Measurements from ENCODE around the gene DNAH6.

DNAH6 gene

DNA sequence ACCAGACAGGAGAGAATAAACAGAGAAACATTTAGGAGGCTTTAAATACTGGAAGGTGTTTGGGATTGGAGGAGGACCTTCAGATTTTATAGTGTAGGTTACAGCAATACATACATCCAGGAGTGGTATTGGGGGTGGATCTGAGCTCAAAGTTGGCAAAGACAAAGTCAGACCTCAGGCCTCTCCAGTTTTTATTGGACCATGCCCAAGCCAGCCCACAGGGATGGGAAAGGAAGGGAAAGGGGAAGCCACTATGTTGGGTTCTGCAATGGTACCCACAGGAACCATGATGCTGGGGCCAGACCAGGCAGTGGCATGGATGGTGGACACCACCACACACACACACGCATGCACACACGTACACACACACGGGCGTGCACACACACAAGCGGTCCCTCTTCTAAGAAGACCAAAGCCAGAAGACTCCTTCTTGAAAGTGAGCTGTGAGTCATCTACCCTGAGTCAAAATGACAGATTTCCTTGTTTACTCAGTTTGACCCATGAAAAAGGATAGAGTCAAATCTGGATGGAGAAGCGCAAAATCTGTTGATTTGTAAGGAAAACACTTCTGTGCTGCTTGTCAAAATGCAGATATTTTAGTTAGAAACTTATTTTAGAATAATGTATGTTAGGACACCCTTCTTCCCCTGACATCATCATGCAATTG is 276.7 kb downstream of the DNAH6 start:
- TF ChIP-seq GATA2 (IDR thresholded peaks at IDR 0.05; ENCODE audit: low read depth, low read length) (no peak), GATA3 (IDR thresholded peaks at IDR 0.05; ENCODE audit: low read depth, low read length) (no peak)

DNA sequence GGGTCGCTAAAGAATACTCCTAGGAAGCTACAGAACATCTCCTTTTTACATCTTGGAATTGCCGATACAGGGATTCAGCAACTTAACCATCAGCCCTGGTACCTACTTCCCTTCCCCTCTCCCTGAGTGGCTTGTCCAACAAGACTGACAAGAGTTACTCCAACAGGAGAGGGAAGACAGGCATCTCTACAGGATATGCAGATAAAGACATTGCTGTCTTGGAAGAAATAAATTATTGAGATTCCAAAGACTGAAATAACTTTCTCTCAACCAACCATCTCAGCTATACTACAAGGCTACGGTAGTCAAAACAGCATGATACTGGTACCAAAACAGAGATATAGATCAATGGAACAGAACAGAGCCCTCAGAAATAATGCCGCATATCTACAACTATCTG is 277.3 kb downstream of the DNAH6 start:
- no peak for TF ChIP-seq GATA3 (IDR thresholded peaks at IDR 0.05; ENCODE audit: low read depth, low read length)
- no peak for TF ChIP-seq GATA2 (IDR thresholded peaks at IDR 0.05; ENCODE audit: low read depth, low read length)

DNA sequence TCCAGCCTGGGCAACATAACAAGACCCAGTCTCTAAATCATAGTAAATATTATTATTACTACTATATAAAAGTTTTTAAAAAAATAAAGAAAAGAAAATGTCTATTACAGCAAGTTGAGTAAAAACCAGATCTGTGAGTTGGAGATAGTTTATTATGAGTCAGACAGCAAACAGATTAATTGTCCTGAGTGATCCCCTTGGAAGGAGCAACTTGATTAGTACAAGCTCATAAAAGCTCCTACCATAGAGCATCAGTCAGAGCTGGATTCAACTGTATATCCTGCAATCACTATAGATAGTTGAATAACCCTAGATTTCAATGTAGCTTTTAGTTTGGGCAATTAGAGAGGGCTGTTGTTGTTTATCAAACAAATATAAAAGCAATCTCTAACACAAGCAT is 280.5 kb downstream of the DNAH6 start:
- no peak for TF ChIP-seq GATA3 (IDR thresholded peaks at IDR 0.05; ENCODE audit: low read depth, low read length)
- TF ChIP-seq GATA2 (IDR thresholded peaks at IDR 0.05; ENCODE audit: low read depth, low read length) = no peak

DNA sequence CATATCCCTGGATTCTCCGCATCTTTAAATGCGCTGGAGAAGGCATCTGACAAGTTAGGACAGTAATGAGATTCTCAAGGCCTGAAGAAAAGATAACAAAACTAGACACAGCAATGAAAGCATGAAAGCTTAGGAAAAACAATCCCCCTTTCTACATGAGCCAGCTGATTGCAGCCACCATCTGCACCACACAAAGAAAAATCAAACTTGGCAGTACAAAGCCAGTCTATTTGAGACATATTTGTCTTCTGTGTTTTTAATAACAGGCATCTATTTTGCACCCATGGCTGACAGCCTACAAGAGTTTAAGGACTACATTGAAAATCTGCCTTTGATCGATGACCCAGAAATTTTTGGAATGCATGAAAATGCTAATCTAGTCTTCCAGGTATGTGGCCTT is 281.0 kb downstream of the DNAH6 start:
- TF ChIP-seq GATA3 (IDR thresholded peaks at IDR 0.05; ENCODE audit: low read depth, low read length) (no peak), GATA2 (IDR thresholded peaks at IDR 0.05; ENCODE audit: low read depth, low read length) (no peak)

DNA sequence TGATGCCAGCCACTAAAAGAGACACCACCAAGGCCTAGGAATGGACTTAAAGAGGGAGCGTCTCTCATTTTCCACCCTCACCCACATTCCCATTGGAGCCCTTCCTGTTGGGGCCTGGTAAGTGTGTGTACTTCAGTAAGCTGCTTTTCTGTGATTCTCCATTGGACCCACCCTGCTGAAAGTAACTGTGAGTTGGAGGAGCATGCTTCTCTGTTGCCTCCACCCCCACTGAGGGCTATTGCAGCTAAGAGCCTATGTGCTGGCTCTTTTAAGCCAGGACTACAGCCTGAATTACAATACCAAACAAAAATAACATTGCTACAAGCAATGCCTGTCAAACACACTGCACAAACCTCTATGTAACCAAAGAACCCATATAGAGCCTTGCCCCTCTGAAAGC is 283.5 kb downstream of the DNAH6 start:
- TF ChIP-seq GATA3 (IDR thresholded peaks at IDR 0.05; ENCODE audit: low read depth, low read length) (no peak), GATA2 (IDR thresholded peaks at IDR 0.05; ENCODE audit: low read depth, low read length) (no peak)

DNA sequence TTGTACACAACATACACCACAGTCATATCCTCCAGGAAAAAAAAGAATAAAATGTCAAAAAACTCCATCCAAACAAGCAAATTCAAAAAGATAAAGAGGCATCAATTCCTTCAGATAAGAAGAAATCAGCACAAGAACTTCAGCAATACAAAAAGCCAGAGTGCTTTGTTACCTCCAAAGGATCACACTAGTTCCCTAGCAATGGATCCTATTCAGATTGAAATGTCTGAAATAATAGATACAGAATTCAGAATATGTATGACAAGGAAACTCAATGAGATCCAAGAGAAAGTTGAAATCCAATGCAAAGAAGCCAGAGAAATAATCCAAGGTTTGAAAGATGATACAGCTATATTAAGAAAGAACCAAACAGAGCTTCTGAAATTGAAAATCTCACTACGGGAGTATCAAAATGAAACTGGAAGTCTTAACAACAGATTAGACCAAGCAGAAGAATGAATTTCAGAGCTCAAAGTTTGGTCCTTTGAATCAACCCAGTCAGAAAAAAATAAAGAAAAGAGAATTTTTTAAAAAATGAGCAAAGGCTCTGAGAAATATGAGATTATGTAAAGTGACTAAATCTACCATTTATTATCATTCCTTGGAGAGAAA is 284.0 kb downstream of the DNAH6 start:
- TF ChIP-seq GATA2 (IDR thresholded peaks at IDR 0.05; ENCODE audit: low read depth, low read length) = no peak
- TF ChIP-seq GATA3 (IDR thresholded peaks at IDR 0.05; ENCODE audit: low read depth, low read length) = no peak

DNA sequence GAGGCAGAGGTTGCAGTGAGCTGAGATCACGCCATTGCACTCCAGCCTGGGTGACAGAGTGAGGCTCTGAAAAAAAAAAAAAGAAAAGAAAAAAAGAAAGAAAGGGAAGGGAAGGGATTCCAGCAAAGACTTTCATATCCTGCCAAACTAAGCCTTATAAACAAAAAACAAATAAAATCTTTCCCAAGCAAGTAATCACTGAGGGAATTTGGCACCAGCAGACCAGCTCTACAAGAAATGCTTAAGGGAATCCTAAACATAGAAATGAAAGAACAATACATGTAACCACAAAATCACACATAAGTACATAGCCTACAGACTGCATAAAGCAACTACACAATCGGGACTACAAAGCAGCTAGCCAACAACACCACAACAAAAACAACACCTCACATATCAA is 285.5 kb downstream of the DNAH6 start:
- TF ChIP-seq GATA2 (IDR thresholded peaks at IDR 0.05; ENCODE audit: low read depth, low read length) = no peak
- TF ChIP-seq GATA3 (IDR thresholded peaks at IDR 0.05; ENCODE audit: low read depth, low read length) = no peak

DNA sequence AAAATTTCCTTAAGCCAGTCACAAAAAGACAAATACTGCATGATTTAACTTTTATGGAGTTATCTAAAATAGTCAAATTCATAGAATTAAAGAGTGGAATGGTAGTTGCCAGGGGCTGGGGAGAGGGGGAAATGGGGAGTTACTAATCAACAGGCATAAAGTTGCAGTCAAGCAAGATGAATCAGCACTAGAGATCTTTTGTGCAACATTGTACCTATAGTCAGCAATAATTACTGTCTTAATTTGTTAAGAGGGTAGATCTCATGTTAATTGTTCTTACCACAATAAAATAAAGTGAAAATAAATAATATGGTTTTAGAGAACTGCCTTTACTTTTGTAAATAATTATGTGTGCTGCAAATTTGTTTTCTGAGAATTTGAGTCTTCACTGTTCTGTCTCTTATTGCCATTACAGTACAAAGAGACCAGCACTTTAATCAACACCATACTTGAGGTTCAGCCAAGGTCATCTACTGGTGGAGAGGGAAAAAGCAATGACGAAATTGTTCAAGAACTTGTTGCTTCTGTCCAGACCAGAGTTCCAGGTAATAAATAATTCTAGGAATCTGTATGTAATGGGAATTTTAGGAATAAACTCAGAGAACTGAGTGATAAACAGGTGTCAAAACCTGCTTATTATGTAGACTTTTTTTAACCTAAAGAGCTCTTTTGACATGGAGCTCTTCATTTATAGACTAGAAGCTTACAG is 289.1 kb downstream of the DNAH6 start:
- TF ChIP-seq GATA2 (IDR thresholded peaks at IDR 0.05; ENCODE audit: low read depth, low read length) (no peak), GATA3 (IDR thresholded peaks at IDR 0.05; ENCODE audit: low read depth, low read length) (no peak)

DNA sequence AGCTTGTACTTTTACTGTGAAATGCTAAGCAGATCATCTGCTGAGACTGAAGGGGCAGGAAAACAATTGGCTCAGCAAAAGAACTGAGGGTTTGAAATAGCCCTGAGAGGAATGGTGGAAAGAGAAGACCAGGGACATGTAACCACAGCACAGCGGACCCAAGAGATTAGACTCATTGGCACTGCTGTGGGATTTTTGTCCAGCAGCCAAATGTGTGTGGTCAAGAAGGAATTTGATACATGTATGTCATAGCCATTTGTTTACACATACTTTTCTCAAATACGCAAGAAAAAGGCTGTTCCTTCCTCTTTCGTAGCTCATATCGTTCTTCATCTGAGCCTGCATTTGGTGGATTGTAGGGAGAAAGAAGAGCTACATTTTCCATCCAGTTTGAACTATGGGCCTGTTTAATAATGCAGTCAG is 290.8 kb downstream of the DNAH6 start:
- TF ChIP-seq GATA2 (IDR thresholded peaks at IDR 0.05; ENCODE audit: low read depth, low read length) (no peak), GATA3 (IDR thresholded peaks at IDR 0.05; ENCODE audit: low read depth, low read length) (no peak)

DNA sequence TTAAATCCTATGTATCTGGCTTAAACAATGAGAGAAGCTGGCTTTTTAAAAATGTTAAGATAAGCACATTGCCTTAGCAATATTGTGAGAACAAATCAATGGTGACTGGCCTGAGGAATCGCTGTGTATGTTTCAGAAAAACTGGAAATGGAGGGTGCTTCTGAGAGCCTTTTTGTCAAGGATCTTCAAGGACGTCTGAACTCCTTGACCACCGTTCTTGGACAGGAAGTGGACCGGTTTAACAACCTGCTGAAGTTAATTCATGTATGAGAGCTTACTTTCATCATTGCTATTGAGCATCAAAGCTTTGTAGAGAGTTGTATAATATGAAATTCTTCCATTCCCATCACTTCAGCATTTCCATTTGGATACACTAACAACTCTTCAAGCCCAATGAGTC is 292.0 kb downstream of the DNAH6 start:
- TF ChIP-seq GATA3 (IDR thresholded peaks at IDR 0.05; ENCODE audit: low read depth, low read length) = no peak
- TF ChIP-seq GATA2 (IDR thresholded peaks at IDR 0.05; ENCODE audit: low read depth, low read length) = no peak

DNA sequence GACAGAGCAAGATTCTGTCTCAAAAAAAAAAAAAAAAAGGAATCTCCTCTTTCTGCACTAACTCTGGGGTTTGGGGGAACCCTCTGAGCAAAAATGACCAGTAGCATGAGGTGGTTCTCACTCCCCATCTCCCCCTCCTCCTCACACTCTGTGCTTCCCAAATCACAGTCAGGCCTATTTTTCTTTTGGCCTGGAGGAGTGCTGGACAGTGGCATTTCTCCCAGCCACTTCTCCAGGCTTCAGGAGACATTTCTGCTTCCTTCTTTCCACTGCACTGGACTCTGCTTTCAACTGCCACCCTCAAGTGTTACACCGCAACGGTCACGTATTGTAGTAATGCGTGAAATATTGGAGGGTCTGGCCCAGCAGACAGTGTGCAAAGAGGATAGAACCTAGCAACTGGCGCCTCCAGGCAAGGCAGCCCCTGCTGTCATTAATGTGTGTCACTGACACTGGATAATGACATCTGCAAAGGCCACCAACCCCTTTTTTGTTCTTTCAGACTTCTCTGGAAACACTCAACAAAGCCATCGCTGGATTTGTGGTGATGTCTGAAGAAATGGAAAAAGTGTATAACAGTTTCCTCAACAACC is 295.6 kb downstream of the DNAH6 start:
- TF ChIP-seq GATA2 (IDR thresholded peaks at IDR 0.05; ENCODE audit: low read depth, low read length) = no peak
- TF ChIP-seq GATA3 (IDR thresholded peaks at IDR 0.05; ENCODE audit: low read depth, low read length) = no peak

DNA sequence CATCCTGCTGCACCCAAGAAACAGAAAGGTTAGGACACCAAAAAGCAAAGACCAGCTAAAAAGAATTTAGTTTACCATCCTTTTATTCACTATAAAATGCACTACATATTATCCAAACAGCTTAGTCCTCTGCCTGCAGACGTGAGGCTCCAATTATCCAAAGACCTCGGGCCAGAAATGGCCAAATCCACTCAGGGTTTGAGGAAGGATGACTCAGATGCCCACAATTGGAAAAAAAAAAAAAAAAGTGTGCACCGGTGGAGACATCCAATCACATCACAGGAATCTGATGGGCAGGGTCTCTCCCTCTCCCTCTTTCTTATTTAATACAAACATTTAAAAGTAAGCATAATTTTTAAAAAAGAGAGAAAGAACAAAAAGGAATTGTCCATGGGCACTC is 298.8 kb downstream of the DNAH6 start:
- TF ChIP-seq GATA3 (IDR thresholded peaks at IDR 0.05; ENCODE audit: low read depth, low read length) (no peak), GATA2 (IDR thresholded peaks at IDR 0.05; ENCODE audit: low read depth, low read length) (no peak)

DNA sequence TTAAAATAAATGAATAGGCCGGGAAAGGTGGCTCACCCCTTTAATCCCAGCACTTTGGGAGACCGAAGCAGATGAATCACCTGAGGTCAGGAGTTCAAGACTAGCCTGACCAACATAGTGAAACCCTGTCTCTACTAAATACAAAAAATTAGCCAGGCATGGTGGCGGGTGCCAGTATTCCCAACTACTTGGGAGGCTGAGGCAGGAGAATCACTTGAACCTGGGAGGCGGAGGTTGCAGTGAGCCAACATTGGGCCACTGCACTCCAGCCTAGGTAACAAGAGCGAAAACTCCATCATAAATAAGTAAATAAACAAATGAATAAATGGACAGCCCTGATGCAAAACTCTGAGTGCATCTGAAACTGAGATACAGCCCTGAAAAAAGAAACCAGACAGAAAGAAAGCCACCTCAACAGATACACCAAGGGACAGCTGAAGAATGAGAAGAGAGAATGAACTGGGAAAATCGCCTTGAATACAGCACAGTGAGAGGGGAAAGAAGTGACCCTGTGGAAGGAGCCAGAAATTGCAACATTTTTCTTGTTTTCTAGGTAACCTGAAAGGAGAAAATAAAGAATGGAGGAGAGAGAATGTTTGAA is 300.2 kb downstream of the DNAH6 start:
- TF ChIP-seq GATA2 (IDR thresholded peaks at IDR 0.05; ENCODE audit: low read depth, low read length) (no peak), GATA3 (IDR thresholded peaks at IDR 0.05; ENCODE audit: low read depth, low read length) (no peak)

DNA sequence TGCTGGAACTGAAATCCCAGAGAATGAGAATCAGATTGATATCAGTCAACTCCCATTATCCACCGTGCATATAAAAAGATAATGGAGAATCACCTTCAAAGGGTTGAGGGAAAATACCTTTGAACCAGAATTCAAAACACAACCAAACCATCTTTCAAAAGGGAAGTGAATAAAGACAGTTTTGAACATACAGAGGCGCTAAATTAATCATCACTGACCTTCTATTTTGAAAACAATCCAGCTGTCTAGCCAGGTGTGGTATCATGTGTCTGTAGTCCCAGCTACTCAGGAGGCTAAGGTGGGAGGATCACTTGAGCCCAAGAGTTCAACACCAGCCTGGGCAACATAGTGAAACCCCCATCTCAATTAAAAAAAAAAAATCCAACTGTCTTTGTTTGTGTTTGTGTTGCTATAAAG is 300.9 kb downstream of the DNAH6 start:
- no peak for TF ChIP-seq GATA2 (IDR thresholded peaks at IDR 0.05; ENCODE audit: low read depth, low read length)
- TF ChIP-seq GATA3 (IDR thresholded peaks at IDR 0.05; ENCODE audit: low read depth, low read length) = no peak

Data from SH-SY5Y (cell line).